GM19467 (cell line): ENCODE data around the gene PROM1.

ENCODE experiments used
- ATAC-seq: cut with Tn5 transposase; IDR thresholded peaks from one replicate; pipeline ENCODE4 v1.9.1; 2021; ENCODE audit warnings: mild to moderate bottlenecking, moderate library complexity; ENCODE audit not compliant: unreplicated experiment

Gene PROM1

GRCh38 chr4:16110199-16110598, 26.4 kb upstream of the PROM1 start:
- no peak for ATAC-seq

GRCh38 chr4:16109256-16109655, 25.4 kb upstream of the PROM1 start:
- ATAC-seq: no peak

- ATAC-seq: no peak
Observed at GRCh38 chr4:16106956-16107355, 23.1 kb upstream of the PROM1 start.

GRCh38 chr4:16104520-16104919, 20.7 kb upstream of the PROM1 start:
- ATAC-seq: no peak

- ATAC-seq: no peak
Observed at GRCh38 chr4:16102356-16102755, 18.5 kb upstream of the PROM1 start.

GRCh38 chr4:16100833-16101232, 17.0 kb upstream of the PROM1 start:
- no peak for ATAC-seq

- no peak for ATAC-seq
Observed at GRCh38 chr4:16092682-16093319, 9.0 kb upstream of the PROM1 start.

- no peak for ATAC-seq
Observed at GRCh38 chr4:16090096-16090705, 6.4 kb upstream of the PROM1 start.

- no peak for ATAC-seq
Observed at GRCh38 chr4:16089156-16089555, 5.3 kb upstream of the PROM1 start.

GRCh38 chr4:16088601-16089000, 4.8 kb upstream of the PROM1 start:
- no peak for ATAC-seq

GRCh38 chr4:16085822-16086221, 2.0 kb upstream of the PROM1 start:
- ATAC-seq: no peak

- no peak for ATAC-seq
Observed at GRCh38 chr4:16082426-16083240, 1.2 kb downstream of the PROM1 start.

GRCh38 chr4:16082041-16082425, 1.8 kb downstream of the PROM1 start:
- no peak for ATAC-seq

- ATAC-seq: peak; percentile 55
Observed at GRCh38 chr4:16079046-16079445, 4.8 kb downstream of the PROM1 start.

- no peak for ATAC-seq
Observed at GRCh38 chr4:16078195-16078760, 5.5 kb downstream of the PROM1 start.

- no peak for ATAC-seq
Observed at GRCh38 chr4:16077786-16078185, 6.0 kb downstream of the PROM1 start.

- ATAC-seq: no peak
Observed at GRCh38 chr4:16075975-16076757, 7.7 kb downstream of the PROM1 start.

GRCh38 chr4:16075061-16075460, 8.8 kb downstream of the PROM1 start:
- ATAC-seq: no peak

GRCh38 chr4:16072168-16072567, 11.7 kb downstream of the PROM1 start:
- ATAC-seq: no peak

GRCh38 chr4:16070203-16070602, 13.6 kb downstream of the PROM1 start:
- ATAC-seq: no peak

GRCh38 chr4:16067515-16067914, 16.3 kb downstream of the PROM1 start:
- no peak for ATAC-seq
